ENCODE measurements around the gene NOTCH1.

The NOTCH1 gene

DNA sequence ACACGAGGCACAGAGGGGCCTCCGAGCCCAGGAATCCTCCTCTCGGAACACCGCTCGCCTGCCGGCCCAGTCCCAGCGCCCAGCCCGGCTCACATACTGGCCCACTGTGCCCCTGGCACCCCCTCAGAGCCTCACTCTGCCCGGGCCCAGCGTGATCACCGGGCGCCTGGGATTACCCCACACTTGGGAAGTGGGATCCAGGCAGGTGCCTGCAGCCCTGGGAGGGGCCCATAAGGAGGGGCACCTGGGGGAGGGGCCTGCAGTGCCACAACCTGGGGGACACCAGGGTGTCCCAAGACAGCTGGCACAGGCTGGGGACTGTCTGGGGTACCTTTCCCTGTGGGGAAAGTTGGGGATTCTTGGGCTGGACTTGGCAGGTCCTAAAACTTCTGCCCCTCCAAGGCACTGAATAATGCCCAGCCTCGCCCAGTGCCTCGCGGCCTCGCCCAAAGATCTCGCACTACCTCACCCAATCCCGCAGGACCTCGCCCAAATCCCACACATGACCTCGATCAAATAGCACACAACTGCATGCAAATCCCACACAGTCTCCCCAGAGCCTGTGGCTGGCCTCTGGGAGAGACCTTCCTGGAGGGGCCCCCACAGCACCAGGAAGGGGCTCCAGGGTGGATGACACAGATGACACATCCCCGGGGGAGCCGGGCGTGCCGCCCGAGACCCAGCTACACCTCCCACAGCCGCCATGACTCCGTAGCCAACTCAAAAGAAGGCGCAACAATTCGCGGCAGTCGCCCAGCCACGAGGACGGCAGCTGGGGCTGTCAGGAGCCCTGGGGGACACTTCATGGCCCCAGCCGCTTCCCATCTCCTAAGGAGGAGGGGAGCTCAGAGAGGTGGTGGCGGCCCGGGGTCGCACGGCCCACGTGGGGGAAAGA is 13.7 kb downstream of the NOTCH1 start:
- TF ChIP-seq POLR2A (IDR thresholded peaks at IDR 0.05; ENCODE audit: low read length) (no peak), GATA1 (IDR thresholded peaks at IDR 0.05; ENCODE audit: low read depth, low read length) (no peak)
- no peak for DNase-seq

DNA sequence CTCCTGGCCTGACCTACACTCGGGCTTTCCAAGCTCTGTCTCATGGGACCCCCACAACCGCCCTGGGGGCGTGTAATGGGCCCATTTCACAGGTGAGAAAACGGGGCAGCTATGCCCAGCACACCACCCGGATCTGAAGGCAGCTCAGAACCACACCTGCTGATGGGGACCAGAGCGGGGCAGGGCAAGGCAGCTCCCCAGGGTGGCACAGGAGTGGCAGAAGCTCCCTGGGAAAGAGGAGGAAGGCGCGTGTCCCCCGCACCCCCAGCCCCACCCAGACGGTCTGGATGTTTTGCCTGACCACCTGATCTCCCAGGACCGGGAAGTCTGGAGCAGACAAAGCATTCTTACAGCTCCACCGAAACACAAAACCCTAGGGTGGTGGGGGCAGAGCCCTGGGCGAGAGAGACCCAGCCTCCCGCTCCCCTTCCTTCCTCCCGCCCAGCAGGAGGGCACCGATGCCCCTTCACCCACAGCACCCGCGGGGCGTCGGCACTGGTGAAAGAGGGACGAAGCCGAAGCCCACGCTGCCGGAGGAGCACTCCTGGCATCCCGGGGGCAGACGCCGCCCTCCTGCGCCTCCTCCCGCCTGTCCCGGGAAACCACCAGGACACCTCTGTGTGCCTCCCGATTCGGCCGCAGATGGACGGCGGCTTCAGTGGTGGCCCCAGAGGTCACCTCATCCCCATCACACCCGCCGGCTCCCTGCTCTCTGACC is 14.5 kb downstream of the NOTCH1 start:
- TF ChIP-seq POLR2A (IDR thresholded peaks at IDR 0.05; ENCODE audit: low read length) (no peak), GATA1 (IDR thresholded peaks at IDR 0.05; ENCODE audit: low read depth, low read length) (no peak)

DNA sequence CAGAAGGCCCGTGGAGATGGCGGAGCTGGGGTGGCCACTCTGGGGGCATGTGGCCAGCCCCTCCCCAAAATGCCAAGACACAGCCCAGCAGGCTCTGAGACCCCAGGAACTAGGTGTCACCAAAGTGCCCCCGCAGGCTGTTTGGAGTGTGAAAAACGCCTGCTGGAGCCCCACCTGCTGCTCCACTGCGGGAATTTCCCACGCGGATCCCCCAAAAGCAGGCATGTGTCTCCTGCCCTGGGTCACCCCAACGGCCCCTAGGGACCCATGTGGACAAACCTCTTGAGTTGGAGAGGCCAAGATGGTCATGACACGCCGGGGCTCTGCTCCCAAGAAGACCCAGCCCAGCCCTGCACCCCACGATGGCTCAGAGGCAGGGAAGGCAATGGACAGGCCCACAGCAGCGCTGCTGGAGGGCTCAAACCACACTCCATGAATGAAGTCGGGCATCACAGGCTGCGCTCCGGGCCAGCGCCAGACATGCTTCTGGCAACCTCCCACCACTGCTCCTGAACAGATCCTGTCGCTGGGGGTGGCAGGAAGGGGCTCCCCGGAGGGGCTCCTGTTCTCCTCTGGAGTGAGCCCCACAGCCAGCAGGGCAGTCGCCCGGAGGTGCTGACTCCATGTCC is 15.3 kb downstream of the NOTCH1 start:
- no peak for DNase-seq

More for the DNA sequence above, 14.5 kb downstream of the NOTCH1 start:
- no peak for DNase-seq

GRCh38 chr9:136529516-136530460 is 16.1 kb downstream of the NOTCH1 start:
- DNase-seq: no peak
- no peak for TF ChIP-seq GATA1 (IDR thresholded peaks at IDR 0.05; ENCODE audit: low read depth, low read length)
- TF ChIP-seq POLR2A (IDR thresholded peaks at IDR 0.05; ENCODE audit: low read length): no peak

More for the DNA sequence above, 15.3 kb downstream of the NOTCH1 start:
- TF ChIP-seq GATA1 (IDR thresholded peaks at IDR 0.05; ENCODE audit: low read depth, low read length) (no peak), POLR2A (IDR thresholded peaks at IDR 0.05; ENCODE audit: low read length) (no peak)

GRCh38 chr9:136528716-136529341 is 17.0 kb downstream of the NOTCH1 start:
- DNase-seq: no peak
- TF ChIP-seq GATA1 (IDR thresholded peaks at IDR 0.05; ENCODE audit: low read depth, low read length) (no peak), POLR2A (IDR thresholded peaks at IDR 0.05; ENCODE audit: low read length) (no peak)

- DNase-seq: no peak
Observed at GRCh38 chr9:136527721-136528710, 17.8 kb downstream of the NOTCH1 start.

GRCh38 chr9:136527131-136527530 is 18.7 kb downstream of the NOTCH1 start:
- TF ChIP-seq GATA1 (IDR thresholded peaks at IDR 0.05; ENCODE audit: low read depth, low read length): no peak
- TF ChIP-seq POLR2A (IDR thresholded peaks at IDR 0.05; ENCODE audit: low read length): no peak
- DNase-seq: no peak

More at GRCh38 chr9:136527721-136528710, 17.8 kb downstream of the NOTCH1 start:
- TF ChIP-seq POLR2A (IDR thresholded peaks at IDR 0.05; ENCODE audit: low read length): no peak
- no peak for TF ChIP-seq GATA1 (IDR thresholded peaks at IDR 0.05; ENCODE audit: low read depth, low read length)

DNA sequence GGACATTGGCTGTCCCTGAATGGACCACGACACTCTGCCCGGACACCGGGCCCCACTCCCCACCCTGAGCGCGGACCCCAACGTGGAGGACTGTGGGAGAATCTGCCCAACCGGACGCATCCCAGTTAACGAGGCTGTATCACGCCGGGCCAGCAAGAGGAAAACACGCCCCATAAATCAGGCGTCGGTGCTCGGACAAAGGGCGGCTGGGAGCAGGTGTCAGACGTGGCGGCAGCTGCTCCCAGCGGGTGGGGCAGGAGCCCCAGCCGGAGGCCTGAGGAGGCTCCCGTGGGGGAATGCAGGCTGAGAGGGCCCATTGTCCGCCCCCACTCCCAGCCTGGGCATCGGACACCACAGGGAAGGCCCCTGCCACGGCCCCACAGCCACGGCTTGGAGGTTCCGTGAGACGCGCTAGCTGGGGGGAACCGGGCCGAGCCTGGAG is 19.2 kb downstream of the NOTCH1 start:
- TF ChIP-seq GATA1 (IDR thresholded peaks at IDR 0.05; ENCODE audit: low read depth, low read length) (no peak), POLR2A (IDR thresholded peaks at IDR 0.05; ENCODE audit: low read length) (no peak)
- DNase-seq: no peak

- TF ChIP-seq GATA1 (IDR thresholded peaks at IDR 0.05; ENCODE audit: low read depth, low read length) (no peak), POLR2A (IDR thresholded peaks at IDR 0.05; ENCODE audit: low read length) (no peak)
- no peak for DNase-seq
Observed at GRCh38 chr9:136525841-136526499, 19.9 kb downstream of the NOTCH1 start.

GRCh38 chr9:136525207-136525606 is 20.6 kb downstream of the NOTCH1 start:
- no peak for DNase-seq
- TF ChIP-seq POLR2A (IDR thresholded peaks at IDR 0.05; ENCODE audit: low read length) (no peak), GATA1 (IDR thresholded peaks at IDR 0.05; ENCODE audit: low read depth, low read length) (no peak)

Measured in erythroblast (primary cell).